ENCODE results near the gene YARS1. TPM values are rescaled to one million over a fixed set of nuclear protein-coding genes. Genes with fewer than 3 reads are reported as not detected.
"Not testable (repeated sequence)": the region's sequence is repeated elsewhere in the genome, so short reads cannot be mapped to it uniquely, and the experiment has no call there.

The YARS1 gene
- total and polyA plus RNA-seq, 2 of the 4 experiments (the other 2 are of a cell fraction): 100 to 166 TPM

GRCh38 chr1:32789356-32789755, 27.8 kb downstream of the YARS1 start:
- H3K23ac ChIP-seq (ENCODE audit: low read depth, low read length); H3K27me3 ChIP-seq (ENCODE audit: control insufficient read depth, insufficient read depth, low read length); H3K14ac ChIP-seq (replicated peaks; ENCODE audit: low read depth, low read length); H3K27ac ChIP-seq (ENCODE audit: insufficient read depth, low read length); BruUV-seq (replicated peaks); dilution Hi-C loops (cut with HindIII; ENCODE audit: low sequenced_read_pairs, unreplicated experiment); intact Hi-C loops (cut with micrococcal nuclease); H3K9me1 ChIP-seq (ENCODE audit: insufficient read depth, low read length); H3K4me1 ChIP-seq (ENCODE audit: control insufficient read depth, insufficient read depth, low read length); H3K56ac ChIP-seq (ENCODE audit: extremely low read depth, insufficient read depth, low read length); POLR2A ChIA-PET (ENCODE audit: unreplicated experiment); H3K4me2 ChIP-seq (ENCODE audit: low read depth, low read length); H2BK15ac ChIP-seq (ENCODE audit: low read depth, low read length); H4K5ac ChIP-seq (ENCODE audit: low read depth, low read length); in situ Hi-C loops (cut with MboI; ENCODE audit: low sequenced_read_pairs); H4K91ac ChIP-seq (ENCODE audit: insufficient read depth, low read depth, low read length); H3K4ac ChIP-seq (ENCODE audit: low read depth, low read length); H3K4me3 ChIP-seq (ENCODE audit: insufficient read depth, low read depth, low read length); H3K9me3 ChIP-seq (ENCODE audit: control insufficient read depth, insufficient read depth, low read length); H2BK20ac ChIP-seq (ENCODE audit: low read depth, low read length); H2AK9ac ChIP-seq (replicated peaks; ENCODE audit: low read depth, low read length, poor library complexity); H2AFZ ChIP-seq (replicated peaks; ENCODE audit: low read length, poor library complexity); H2AK5ac ChIP-seq (ENCODE audit: low read depth, low read length); H3K9ac ChIP-seq (ENCODE audit: low read depth, low read length): not testable (repeated sequence)
- Histone ChIP-seq H3K18ac (ENCODE audit: low read depth, low read length) (peak overlapping the region; percentile 70; the same call in 1 of the 2 replicates), H2BK120ac (ENCODE audit: low read depth, low read length) (peak overlapping the region; percentile 76; the same call in 1 of the 2 replicates), H3K36me3 (ENCODE audit: control insufficient read depth, insufficient read depth, low read length) (peaks cover 40% of the 10 kb centered on the region), H4K20me1 (ENCODE audit: insufficient read depth, low read length) (peaks cover 11% of the 10 kb centered on the region; the same call in 1 of the 2 replicates), H4K8ac (ENCODE audit: low read depth in 2 of 2, low read length in 2 of 2) (peak overlapping the region in 1 of 2 experiments; percentile 67; a peak in 1 of 4 replicates), H2BK5ac (ENCODE audit: low read depth, low read length, poor library complexity, severe bottlenecking) (peak overlapping the region; percentile 88), H3K79me1 (ENCODE audit: low read depth in 1 of 2, low read length in 2 of 2) (peaks cover 21 to 52% of the 10 kb centered on the region in 2 experiments; a peak in 3 of 4 replicates)
- TF ChIP-seq CEBPB (IDR thresholded peaks at IDR 0.05; ENCODE audit: low read depth, low read length) (peak; percentile 67; the same call in 1 of the 2 replicates), FOS (IDR thresholded peaks at IDR 0.05; ENCODE audit: low read depth, low read length) (0 out of 2 replicates have a peak, but pooled peaks have one; percentile 13)
- TF ChIP-seq, protein P1, sequence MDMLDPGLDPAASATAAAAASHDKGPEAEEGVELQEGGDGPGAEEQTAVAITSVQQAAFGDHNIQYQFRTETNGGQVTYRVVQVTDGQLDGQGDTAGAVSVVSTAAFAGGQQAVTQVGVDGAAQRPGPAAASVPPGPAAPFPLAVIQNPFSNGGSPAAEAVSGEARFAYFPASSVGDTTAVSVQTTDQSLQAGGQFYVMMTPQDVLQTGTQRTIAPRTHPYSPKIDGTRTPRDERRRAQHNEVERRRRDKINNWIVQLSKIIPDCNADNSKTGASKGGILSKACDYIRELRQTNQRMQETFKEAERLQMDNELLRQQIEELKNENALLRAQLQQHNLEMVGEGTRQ (IDR thresholded peaks at IDR 0.05; ENCODE audit: low read depth, low read length): peak; percentile 60
- CTCF ChIA-PET: interaction anchor here (0.6 kb wide), 1 partner anchor 11 kb away, joined by 5 read pairs; no protein-coding TSS in a partner anchor
- ATAC-seq (ENCODE audit: low read depth) (peak; percentile 67), DNase-seq (peak; percentile 90)
- WGBS, 2 experiments (ENCODE audit: extremely low coverage in 2 of 2, insufficient read length in 1 of 2): no CpG with 5 or more reads among the region's 2 CpGs
